ENCODE measurements around the gene WNK2. TPM values are rescaled to one million over a fixed set of nuclear protein-coding genes. Genes with fewer than 3 reads are reported as not detected.

WNK2 gene
- total and polyA plus RNA-seq, 12 donors, result 1.1 to 17.6 (median 8.4) TPM

DNA sequence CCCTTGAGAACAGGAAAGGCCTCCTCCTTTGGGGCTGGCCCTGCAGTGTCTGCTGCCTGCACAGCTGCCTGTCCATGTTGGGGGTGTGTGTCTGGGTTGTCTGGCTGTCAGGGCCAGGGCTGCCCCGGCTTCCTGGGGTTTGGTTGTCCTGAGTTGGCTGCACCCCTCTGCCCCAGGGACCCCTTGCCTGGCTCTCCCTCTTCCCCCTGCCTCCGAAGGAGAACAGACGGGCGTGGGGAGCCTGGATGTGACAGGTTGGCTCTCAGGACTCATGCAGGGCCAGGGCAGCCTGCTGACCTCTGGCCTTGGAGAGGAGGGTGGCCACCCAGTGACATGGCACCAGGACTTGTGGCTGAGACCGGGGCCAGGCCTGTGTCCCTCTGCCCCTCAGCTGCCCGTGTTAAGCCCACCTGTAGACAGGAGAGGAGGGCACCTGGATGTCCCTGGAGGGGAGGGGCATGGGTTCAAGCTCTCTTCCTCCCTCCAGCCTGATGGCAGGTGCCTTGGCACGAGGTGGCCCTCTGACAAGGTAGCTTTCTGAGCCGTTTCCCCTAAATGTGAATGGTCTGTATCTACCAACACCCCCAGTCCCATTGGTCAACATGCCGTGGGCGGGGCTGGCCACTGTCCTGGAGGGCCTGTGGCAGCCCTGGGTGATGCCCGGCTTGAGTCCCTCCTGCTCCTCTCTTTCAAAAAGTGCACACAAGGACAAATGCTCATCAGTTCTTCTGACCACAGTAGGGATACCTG is 34.9 kb downstream of the WNK2 start:
- Histone ChIP-seq H3K9me3 (replicated peaks in 1 of 3) (no peaks in the 10 kb centered on the region), H3K27me3 (no peaks in the 10 kb centered on the region), H3K4me1 (replicated peaks in 1 of 2) (no peaks in the 10 kb centered on the region), H3K4me3 (no peak overlapping the region), H3K27ac (no peak overlapping the region), H3K36me3 (replicated peaks in 1 of 2) (no peaks in the 10 kb centered on the region)
- TF ChIP-seq POLR2A (IDR thresholded peaks at IDR 0.05), result no peak
- TF ChIP-seq, protein P1, sequence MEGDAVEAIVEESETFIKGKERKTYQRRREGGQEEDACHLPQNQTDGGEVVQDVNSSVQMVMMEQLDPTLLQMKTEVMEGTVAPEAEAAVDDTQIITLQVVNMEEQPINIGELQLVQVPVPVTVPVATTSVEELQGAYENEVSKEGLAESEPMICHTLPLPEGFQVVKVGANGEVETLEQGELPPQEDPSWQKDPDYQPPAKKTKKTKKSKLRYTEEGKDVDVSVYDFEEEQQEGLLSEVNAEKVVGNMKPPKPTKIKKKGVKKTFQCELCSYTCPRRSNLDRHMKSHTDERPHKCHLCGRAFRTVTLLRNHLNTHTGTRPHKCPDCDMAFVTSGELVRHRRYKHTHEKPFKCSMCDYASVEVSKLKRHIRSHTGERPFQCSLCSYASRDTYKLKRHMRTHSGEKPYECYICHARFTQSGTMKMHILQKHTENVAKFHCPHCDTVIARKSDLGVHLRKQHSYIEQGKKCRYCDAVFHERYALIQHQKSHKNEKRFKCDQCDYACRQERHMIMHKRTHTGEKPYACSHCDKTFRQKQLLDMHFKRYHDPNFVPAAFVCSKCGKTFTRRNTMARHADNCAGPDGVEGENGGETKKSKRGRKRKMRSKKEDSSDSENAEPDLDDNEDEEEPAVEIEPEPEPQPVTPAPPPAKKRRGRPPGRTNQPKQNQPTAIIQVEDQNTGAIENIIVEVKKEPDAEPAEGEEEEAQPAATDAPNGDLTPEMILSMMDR (IDR thresholded peaks at IDR 0.05), result no peak
- intact Hi-C loops (cut with DNase I), result loop anchor here in 1 of 2 donors (5.0 kb wide), 1 partner anchor 48 kb away; no protein-coding TSS in a partner anchor
- WGBS, 4 donors, result 60 to 95% (median 86%) methylated on average over 2 to 11 of the region's 11 CpGs
- DNase-seq, result no peak

DNA sequence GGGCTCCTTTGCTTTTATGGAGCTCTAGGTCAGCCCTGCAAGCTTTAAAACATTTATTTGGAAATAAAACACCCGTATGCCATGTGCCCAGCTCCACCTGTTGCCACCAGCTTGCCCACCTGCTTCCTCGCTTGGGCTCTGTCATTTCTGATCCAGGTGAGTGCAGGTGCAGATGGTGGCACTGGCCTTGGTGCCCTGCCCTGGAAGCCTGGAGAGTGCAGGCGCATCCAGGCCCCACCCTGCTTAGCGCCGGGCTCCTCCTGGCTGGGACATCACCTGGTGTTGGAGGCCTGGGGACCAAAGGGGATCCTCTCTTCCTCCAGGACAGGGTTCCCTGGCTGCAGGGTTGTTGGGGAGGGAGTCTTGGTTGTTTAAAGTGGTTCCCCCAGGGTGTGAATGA is 35.8 kb downstream of the WNK2 start:
- H3K36me3 ChIP-seq (replicated peaks in 1 of 2), result no peaks in the 10 kb centered on the region
- H3K4me3 ChIP-seq, result no peak overlapping the region
- no peak for DNase-seq
- 82 to 99% (median 94%) methylated on average over 3 to 5 of the region's 5 CpGs for WGBS, 4 donors
- no peaks in the 10 kb centered on the region for H3K27me3 ChIP-seq
- H3K27ac ChIP-seq, result no peak overlapping the region
- intact Hi-C loops (cut with DNase I), result loop anchor here in 1 of 2 donors (5.0 kb wide), 1 partner anchor 48 kb away; no protein-coding TSS in a partner anchor
- no peaks in the 10 kb centered on the region for H3K9me3 ChIP-seq (replicated peaks in 1 of 3)
- TF ChIP-seq, protein P1 (IDR thresholded peaks at IDR 0.05), result no peak
- no peak for TF ChIP-seq POLR2A (IDR thresholded peaks at IDR 0.05)
- H3K4me1 ChIP-seq (replicated peaks in 1 of 2), result no peaks in the 10 kb centered on the region

DNA sequence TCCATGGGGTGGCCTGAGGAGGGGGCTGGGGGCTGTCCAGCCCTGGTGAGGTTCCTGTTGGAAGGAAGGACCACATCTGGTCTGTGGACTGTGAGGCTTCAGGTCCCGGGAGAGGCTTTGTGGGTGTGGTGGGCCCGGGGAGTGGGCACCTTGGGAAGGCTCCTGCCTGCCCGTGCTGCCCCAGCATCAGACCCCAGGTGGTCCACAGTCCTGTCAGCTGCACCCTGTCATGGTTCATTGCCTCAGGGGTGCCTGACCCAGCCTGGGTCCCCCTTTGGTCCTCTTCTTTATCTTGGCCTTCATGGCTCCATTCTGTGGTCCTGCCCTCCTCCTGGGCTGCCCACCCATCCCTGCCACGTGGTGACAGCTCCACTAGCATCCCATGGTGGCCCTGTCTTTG is 36.7 kb downstream of the WNK2 start:
- H3K4me1 ChIP-seq (replicated peaks in 1 of 2), result no peaks in the 10 kb centered on the region
- H3K36me3 ChIP-seq (replicated peaks in 1 of 2), result no peaks in the 10 kb centered on the region
- WGBS, 4 donors, result 53 to 83% (median 73%) methylated on average over 1 to 4 of the region's 4 CpGs
- H3K27me3 ChIP-seq, result no peaks in the 10 kb centered on the region
- no peak overlapping the region for H3K27ac ChIP-seq
- no peaks in the 10 kb centered on the region for H3K9me3 ChIP-seq (replicated peaks in 1 of 3)
- TF ChIP-seq, protein P1 (IDR thresholded peaks at IDR 0.05), result no peak
- TF ChIP-seq POLR2A (IDR thresholded peaks at IDR 0.05), result no peak
- intact Hi-C loops (cut with DNase I), result no loop called here
- no peak for DNase-seq
- H3K4me3 ChIP-seq, result no peak overlapping the region

DNA sequence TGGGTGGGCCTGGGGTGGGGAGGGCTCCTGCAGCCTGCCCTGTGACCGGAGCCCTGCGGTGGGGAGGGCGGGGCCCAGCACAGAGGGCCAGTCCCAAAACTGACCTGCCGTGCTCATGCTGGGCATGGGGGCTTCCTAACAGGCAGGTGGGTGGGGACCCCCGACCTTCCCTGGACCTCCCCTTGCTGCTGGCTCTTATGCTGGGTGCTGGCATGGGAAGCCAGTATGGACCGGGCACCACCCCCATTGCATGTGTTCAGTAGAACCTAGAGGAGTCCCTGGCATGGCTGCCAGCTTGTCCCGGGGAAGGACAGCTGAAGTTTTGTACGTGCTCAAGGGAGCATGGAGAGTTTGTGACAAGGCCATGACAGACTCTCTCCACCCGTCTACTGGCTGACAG is 37.1 kb downstream of the WNK2 start:
- H3K27me3 ChIP-seq, result no peaks in the 10 kb centered on the region
- WGBS, 4 donors, result 91 to 98% (median 95%) methylated on average over 4 to 9 of the region's 9 CpGs
- no peak overlapping the region for H3K4me3 ChIP-seq
- intact Hi-C loops (cut with DNase I), result no loop called here
- H3K27ac ChIP-seq, result no peak overlapping the region
- no peaks in the 10 kb centered on the region for H3K9me3 ChIP-seq (replicated peaks in 1 of 3)
- no peaks in the 10 kb centered on the region for H3K4me1 ChIP-seq (replicated peaks in 1 of 2)
- DNase-seq, result no peak
- H3K36me3 ChIP-seq (replicated peaks in 1 of 2), result no peaks in the 10 kb centered on the region
- no peak for TF ChIP-seq POLR2A (IDR thresholded peaks at IDR 0.05)
- TF ChIP-seq, protein P1 (IDR thresholded peaks at IDR 0.05), result no peak

Measured in adrenal gland (tissue), 12 donors.